Kidney tubule cell (primary cell): ENCODE results near the gene PROSER2.

Experiments
- DNase-seq: peaks from one replicate; pipeline ENCODE4 v3.0.0-alpha.2; 2018; ENCODE audit warnings: low spot score

PROSER2 gene

GRCh38 chr10:11869219-11869618 lies 46.1 kb downstream of the PROSER2 start:
- peak; percentile 67 for DNase-seq

- DNase-seq: peak; percentile 38
These were observed 46.7 kb downstream of the PROSER2 start for GRCh38 chr10:11869743-11870460.

- no peak for DNase-seq
These were observed 47.3 kb downstream of the PROSER2 start for GRCh38 chr10:11870461-11870780.

- DNase-seq: no peak
These were observed 47.8 kb downstream of the PROSER2 start for GRCh38 chr10:11870900-11871400.

GRCh38 chr10:11871466-11871865 lies 48.3 kb downstream of the PROSER2 start:
- peak; percentile 37 for DNase-seq

- peak; percentile 82 for DNase-seq
These were observed 51.7 kb downstream of the PROSER2 start for GRCh38 chr10:11874568-11875493.

GRCh38 chr10:11875494-11876281 lies 52.5 kb downstream of the PROSER2 start:
- peak; percentile 98 for DNase-seq

GRCh38 chr10:11876324-11876723 lies 53.2 kb downstream of the PROSER2 start:
- no peak for DNase-seq

- DNase-seq: no peak
These were observed 53.8 kb downstream of the PROSER2 start for GRCh38 chr10:11876805-11877590.

- no peak for DNase-seq
These were observed 54.4 kb downstream of the PROSER2 start for GRCh38 chr10:11877591-11877905.

- no peak for DNase-seq
These were observed 55.6 kb downstream of the PROSER2 start for GRCh38 chr10:11878776-11879175.

- peak; percentile 32 for DNase-seq
These were observed 56.4 kb downstream of the PROSER2 start for GRCh38 chr10:11879387-11880094.

GRCh38 chr10:11880151-11881029 lies 57.2 kb downstream of the PROSER2 start:
- DNase-seq: peak; percentile 54

GRCh38 chr10:11881030-11881476 lies 57.9 kb downstream of the PROSER2 start:
- DNase-seq: no peak

- peak; percentile 99 for DNase-seq
These were observed 58.6 kb downstream of the PROSER2 start for GRCh38 chr10:11881477-11882417.

- DNase-seq: peak; percentile 85
These were observed 59.7 kb downstream of the PROSER2 start for GRCh38 chr10:11882646-11883375.

GRCh38 chr10:11884706-11885423 lies 61.7 kb downstream of the PROSER2 start:
- peak; percentile 41 for DNase-seq
